Smooth muscle cell (in vitro differentiated cells): ENCODE data around the gene GPR75. TPM values are rescaled to one million over a fixed set of nuclear protein-coding genes. Genes with fewer than 3 reads are reported as not detected.

Experiments
- DNase-seq: peaks from one replicate; lab custom pipeline; 2025; ENCODE audit not compliant: unreplicated experiment; lab: John Stamatoyannopoulos, UW
- H2AFZ ChIP-seq: fragments of 200-600 bp; sonication (generic); 2 replicates; pipeline ENCODE4 v1.6.0; 2016; ENCODE audit warnings: antibody characterized with exemption, low read depth, mild to moderate bottlenecking
- H3F3A ChIP-seq: fragments of 200-600 bp; sonication (generic); 2 replicates; pipeline ENCODE4 v1.6.0; 2017; ENCODE audit warnings: antibody characterized with exemption, low read depth
- H3K27ac ChIP-seq: fragments of 200-600 bp; sonication (generic); 2 replicates; pipeline ENCODE4 v1.5.1; 2016; ENCODE audit warnings: low read depth, mild to moderate bottlenecking
- H3K27me3 ChIP-seq: fragments of 200-600 bp; sonication (generic); 2 replicates; pipeline ENCODE4 v1.6.1; 2016; ENCODE audit warnings: low read depth, mild to moderate bottlenecking
- H3K36me3 ChIP-seq: fragments of 200-600 bp; sonication (generic); 2 replicates; pipeline ENCODE4 v1.5.1; 2016; ENCODE audit warnings: low read depth
- H3K4me1 ChIP-seq: fragments of 200-600 bp; sonication (generic); 2 replicates; pipeline ENCODE4 v1.5.1; 2016; ENCODE audit warnings: low read depth
- H3K4me2 ChIP-seq: fragments of 200-600 bp; sonication (generic); 2 replicates; pipeline ENCODE4 v1.6.0; 2016; ENCODE audit warnings: mild to moderate bottlenecking
- H3K4me3 ChIP-seq: fragments of 200-600 bp; sonication (generic); 2 replicates; pipeline ENCODE4 v1.5.1; 2016; ENCODE audit warnings: mild to moderate bottlenecking
- H3K79me2 ChIP-seq: fragments of 200-600 bp; sonication (generic); 2 replicates; pipeline ENCODE4 v1.6.0; 2016; ENCODE audit warnings: low read depth, mild to moderate bottlenecking
- H3K9ac ChIP-seq: fragments of 200-600 bp; sonication (generic); 2 replicates; pipeline ENCODE4 v1.6.0; 2016; ENCODE audit warnings: low read depth
- H3K9me3 ChIP-seq: fragments of 200-600 bp; sonication (generic); replicated peaks from 2 replicates; pipeline ENCODE4 v1.5.1; 2016; ENCODE audit warnings: low read depth
- H4K20me1 ChIP-seq: fragments of 200-600 bp; sonication (generic); 2 replicates; pipeline ENCODE4 v1.6.0; 2016; ENCODE audit warnings: low read depth
- WGBS: methylation state at CpG from one replicate; pipeline ENCODE4 v1.1.7; 2016; ENCODE audit warnings: low lambda C conversion rate; 5-methylcytosine and 5-hydroxymethylcytosine counted together
- polyA plus RNA-seq: library from polyadenylated mRNA; unstranded; fragments of >200 nt; fragmentation: Nextera tagmentation; extraction: Ambion mirVana; gene quantifications from 2 replicates; pipeline ENCODE4 v1.2.1, GENCODE V29; 2016
- total RNA-seq: library from RNA; depleted of rRNA; stranded (reverse); fragments of >200 nt; gene quantifications from 2 replicates; pipeline ENCODE4 v1.2.3, GENCODE V29; 2014
- TF ChIP-seq, protein P1 (sequence below): fragments of 200-600 bp; sonication (generic); IDR thresholded peaks from 2 replicates; pipeline ENCODE4 v1.5.1; 2017; ENCODE audit warnings: borderline replicate concordance, mild to moderate bottlenecking, antibody characterized with exemption; ENCODE audit not compliant: insufficient read depth, poor library complexity, severe bottlenecking

Gene GPR75
- total and polyA plus RNA-seq, 2 experiments from 2014 or later = 0.22 to 1.5 TPM

DNA sequence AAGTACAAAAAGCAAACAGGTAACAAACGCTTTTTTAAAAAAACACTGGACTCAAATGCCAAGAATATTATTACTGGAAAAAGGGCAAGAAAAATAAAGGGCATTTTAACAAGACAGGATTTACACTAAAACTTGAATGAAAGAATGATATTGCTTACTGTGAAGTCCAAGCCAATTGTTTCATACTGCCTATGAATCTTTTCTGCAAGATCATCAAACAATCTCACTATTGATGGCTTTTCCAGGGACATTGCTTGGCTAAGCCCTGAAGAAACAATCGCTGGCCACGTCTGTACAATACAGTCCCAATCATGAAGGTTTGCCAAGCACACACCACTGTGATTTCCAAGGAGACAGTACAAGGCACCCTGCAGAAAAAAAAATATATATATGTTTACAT is 41.4 kb upstream of the GPR75 start:
- 98% methylated on average over 3 of the region's 3 CpGs for WGBS
- no peak overlapping the region for H3K9ac ChIP-seq
- no peaks in the 10 kb centered on the region for H3F3A ChIP-seq
- H3K27ac ChIP-seq = no peak overlapping the region
- no peaks in the 10 kb centered on the region for H3K9me3 ChIP-seq
- no peak overlapping the region for H2AFZ ChIP-seq
- H3K36me3 ChIP-seq = peaks cover 54% of the 10 kb centered on the region
- H4K20me1 ChIP-seq = no peaks in the 10 kb centered on the region
- no peak overlapping the region for H3K4me2 ChIP-seq
- H3K79me2 ChIP-seq = no peaks in the 10 kb centered on the region
- no peaks in the 10 kb centered on the region for H3K27me3 ChIP-seq
- no peak for DNase-seq
- no peak overlapping the region for H3K4me3 ChIP-seq
- H3K4me1 ChIP-seq = no peaks in the 10 kb centered on the region
- TF ChIP-seq, protein P1, sequence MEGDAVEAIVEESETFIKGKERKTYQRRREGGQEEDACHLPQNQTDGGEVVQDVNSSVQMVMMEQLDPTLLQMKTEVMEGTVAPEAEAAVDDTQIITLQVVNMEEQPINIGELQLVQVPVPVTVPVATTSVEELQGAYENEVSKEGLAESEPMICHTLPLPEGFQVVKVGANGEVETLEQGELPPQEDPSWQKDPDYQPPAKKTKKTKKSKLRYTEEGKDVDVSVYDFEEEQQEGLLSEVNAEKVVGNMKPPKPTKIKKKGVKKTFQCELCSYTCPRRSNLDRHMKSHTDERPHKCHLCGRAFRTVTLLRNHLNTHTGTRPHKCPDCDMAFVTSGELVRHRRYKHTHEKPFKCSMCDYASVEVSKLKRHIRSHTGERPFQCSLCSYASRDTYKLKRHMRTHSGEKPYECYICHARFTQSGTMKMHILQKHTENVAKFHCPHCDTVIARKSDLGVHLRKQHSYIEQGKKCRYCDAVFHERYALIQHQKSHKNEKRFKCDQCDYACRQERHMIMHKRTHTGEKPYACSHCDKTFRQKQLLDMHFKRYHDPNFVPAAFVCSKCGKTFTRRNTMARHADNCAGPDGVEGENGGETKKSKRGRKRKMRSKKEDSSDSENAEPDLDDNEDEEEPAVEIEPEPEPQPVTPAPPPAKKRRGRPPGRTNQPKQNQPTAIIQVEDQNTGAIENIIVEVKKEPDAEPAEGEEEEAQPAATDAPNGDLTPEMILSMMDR = no peak

- H3K9ac ChIP-seq = no peak overlapping the region
- H3K9me3 ChIP-seq = no peaks in the 10 kb centered on the region
- 66% methylated on average over 3 of the region's 3 CpGs for WGBS
- no peak overlapping the region for H3K4me3 ChIP-seq
- no peaks in the 10 kb centered on the region for H3K79me2 ChIP-seq
- no peaks in the 10 kb centered on the region for H3K4me1 ChIP-seq
- H3K27ac ChIP-seq = no peak overlapping the region
- no peaks in the 10 kb centered on the region for H4K20me1 ChIP-seq
- peaks cover 61% of the 10 kb centered on the region for H3K36me3 ChIP-seq
- no peak overlapping the region for H2AFZ ChIP-seq
- no peaks in the 10 kb centered on the region for H3K27me3 ChIP-seq
- TF ChIP-seq, protein P1 = no peak
- H3F3A ChIP-seq = no peaks in the 10 kb centered on the region
- H3K4me2 ChIP-seq = no peak overlapping the region
- no peak for DNase-seq
These were observed 37.1 kb upstream of the GPR75 start for GRCh38 chr2:53896864-53897263.

DNA sequence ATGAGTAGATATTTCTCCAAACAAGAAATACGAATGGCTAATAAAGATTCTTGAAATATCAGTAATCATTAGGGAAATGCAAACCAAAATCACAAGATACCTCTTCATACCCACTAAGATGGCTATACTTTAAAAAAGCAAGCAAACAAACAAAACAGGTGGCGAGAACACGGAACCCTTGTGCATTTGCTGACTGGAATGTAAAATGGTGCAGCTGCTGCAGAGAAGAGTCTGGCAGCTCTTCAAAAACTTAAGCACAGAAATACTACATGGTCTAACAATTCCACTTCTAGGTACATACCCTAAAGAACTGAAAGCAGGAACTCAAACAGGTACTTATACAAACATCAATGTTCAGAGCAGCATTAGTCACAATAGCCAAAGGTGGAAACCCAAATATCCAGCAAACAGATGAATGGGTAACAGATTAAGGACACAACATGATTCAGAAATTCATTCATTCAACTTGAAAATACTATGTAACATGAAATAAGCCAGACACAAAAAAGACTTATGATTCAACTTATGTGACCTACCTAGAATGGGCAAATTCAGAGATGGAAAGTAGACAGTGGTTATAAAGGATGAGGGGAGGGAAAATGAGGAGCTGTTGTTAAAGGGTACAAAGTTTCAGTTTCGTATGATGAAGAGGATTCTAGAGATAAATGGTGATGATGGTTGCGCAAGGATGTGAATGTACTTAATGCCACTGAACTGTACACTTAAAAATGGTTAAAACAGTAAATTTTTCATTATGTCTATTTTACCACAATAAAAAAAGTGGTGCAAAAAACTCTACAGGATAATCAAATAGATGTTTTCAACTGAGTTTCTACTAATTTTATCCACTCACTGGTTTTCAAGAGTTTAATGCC is 26.9 kb upstream of the GPR75 start:
- Histone ChIP-seq H3K4me2 (no peak overlapping the region), H3K27me3 (no peaks in the 10 kb centered on the region), H3K36me3 (peaks cover 60% of the 10 kb centered on the region), H3K27ac (no peak overlapping the region), H3K9ac (no peak overlapping the region), H2AFZ (no peak overlapping the region), H3K4me3 (no peak overlapping the region), H3K79me2 (peaks cover 7% of the 10 kb centered on the region), H4K20me1 (no peaks in the 10 kb centered on the region), H3F3A (no peaks in the 10 kb centered on the region), H3K9me3 (no peaks in the 10 kb centered on the region), H3K4me1 (no peaks in the 10 kb centered on the region)
- WGBS = 94% methylated on average over 5 of the region's 5 CpGs
- DNase-seq = no peak
- TF ChIP-seq, protein P1 = no peak

DNA sequence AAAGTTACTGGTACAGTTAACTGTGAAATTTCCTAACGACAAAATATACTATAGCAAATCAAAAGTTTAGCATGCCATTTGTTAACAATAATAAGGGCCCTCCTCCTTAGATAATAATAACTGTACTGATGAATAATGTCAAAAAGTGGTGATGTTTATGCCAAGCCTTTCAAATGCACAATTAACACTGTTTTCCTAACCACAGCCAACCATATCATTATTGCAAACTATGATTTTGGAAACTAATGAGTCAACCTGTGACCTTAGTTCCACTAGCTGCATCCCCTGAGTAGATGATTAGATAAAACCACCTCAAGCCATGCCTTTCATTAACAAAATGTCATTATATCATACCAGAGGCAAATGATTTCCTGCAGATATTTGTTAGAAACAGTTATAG is 25.1 kb upstream of the GPR75 start:
- TF ChIP-seq, protein P1 = no peak
- WGBS = 97% methylated on average over 1 of the region's 1 CpG

More for the DNA sequence above, 25.1 kb upstream of the GPR75 start:
- Histone ChIP-seq H4K20me1 (no peaks in the 10 kb centered on the region), H2AFZ (no peak overlapping the region), H3F3A (no peaks in the 10 kb centered on the region), H3K36me3 (peaks cover 66% of the 10 kb centered on the region), H3K79me2 (peaks cover 7% of the 10 kb centered on the region), H3K4me3 (no peak overlapping the region), H3K9ac (no peak overlapping the region), H3K4me2 (no peak overlapping the region), H3K9me3 (no peaks in the 10 kb centered on the region), H3K27me3 (no peaks in the 10 kb centered on the region), H3K4me1 (no peaks in the 10 kb centered on the region), H3K27ac (no peak overlapping the region)
- no peak for DNase-seq
